ENCODE results near the gene STMN1.

The STMN1 gene

GRCh38 chr1:25873120-25873519 is 33.1 kb downstream of the STMN1 start:
- no peak for TF ChIP-seq CTCF (IDR thresholded peaks at IDR 0.05; ENCODE audit: low read depth, low read length, missing control alignments)
- in situ Hi-C loops (cut with HindIII; ENCODE audit: low sequenced_read_pairs), result no loop called here
- DNase-seq (ENCODE audit: low read depth), result no peak

GRCh38 chr1:25872713-25873112 is 33.5 kb downstream of the STMN1 start:
- in situ Hi-C loops (cut with HindIII; ENCODE audit: low sequenced_read_pairs), result no loop called here
- DNase-seq (ENCODE audit: low read depth), result no peak
- no peak for TF ChIP-seq CTCF (IDR thresholded peaks at IDR 0.05; ENCODE audit: low read depth, low read length, missing control alignments)
- no peak overlapping the region for H3K4me3 ChIP-seq (ENCODE audit: low read depth, low read length)

More at GRCh38 chr1:25873120-25873519, 33.1 kb downstream of the STMN1 start:
- H3K4me3 ChIP-seq (ENCODE audit: low read depth, low read length), result no peak overlapping the region

GRCh38 chr1:25871704-25872494 is 34.3 kb downstream of the STMN1 start:
- H3K4me3 ChIP-seq (ENCODE audit: low read depth, low read length), result no peak overlapping the region
- DNase-seq (ENCODE audit: low read depth), result no peak
- in situ Hi-C loops (cut with HindIII; ENCODE audit: low sequenced_read_pairs), result no loop called here
- TF ChIP-seq CTCF (IDR thresholded peaks at IDR 0.05; ENCODE audit: low read depth, low read length, missing control alignments), result no peak

- no peak overlapping the region for H3K4me3 ChIP-seq (ENCODE audit: low read depth, low read length)
- TF ChIP-seq CTCF (IDR thresholded peaks at IDR 0.05; ENCODE audit: low read depth, low read length, missing control alignments), result no peak
- no peak for DNase-seq (ENCODE audit: low read depth)
- in situ Hi-C loops (cut with HindIII; ENCODE audit: low sequenced_read_pairs), result no loop called here
Measured at GRCh38 chr1:25871086-25871703, 35.0 kb downstream of the STMN1 start.

GRCh38 chr1:25870614-25871013 is 35.6 kb downstream of the STMN1 start:
- no peak for DNase-seq (ENCODE audit: low read depth)
- no peak for TF ChIP-seq CTCF (IDR thresholded peaks at IDR 0.05; ENCODE audit: low read depth, low read length, missing control alignments)
- in situ Hi-C loops (cut with HindIII; ENCODE audit: low sequenced_read_pairs), result no loop called here
- H3K4me3 ChIP-seq (ENCODE audit: low read depth, low read length), result no peak overlapping the region

GRCh38 chr1:25869909-25870606 is 36.2 kb downstream of the STMN1 start:
- no peak overlapping the region for H3K4me3 ChIP-seq (ENCODE audit: low read depth, low read length)
- in situ Hi-C loops (cut with HindIII; ENCODE audit: low sequenced_read_pairs), result no loop called here
- no peak for TF ChIP-seq CTCF (IDR thresholded peaks at IDR 0.05; ENCODE audit: low read depth, low read length, missing control alignments)
- DNase-seq (ENCODE audit: low read depth), result no peak

Data from astrocyte of the cerebellum (primary cell).